ENCODE results near the gene ROCK2. TPM values are rescaled to one million over a fixed set of nuclear protein-coding genes. Genes with fewer than 3 reads are reported as not detected.

Gene ROCK2
- total RNA-seq, 1 experiment from 2014 or later = 49.4 TPM

DNA sequence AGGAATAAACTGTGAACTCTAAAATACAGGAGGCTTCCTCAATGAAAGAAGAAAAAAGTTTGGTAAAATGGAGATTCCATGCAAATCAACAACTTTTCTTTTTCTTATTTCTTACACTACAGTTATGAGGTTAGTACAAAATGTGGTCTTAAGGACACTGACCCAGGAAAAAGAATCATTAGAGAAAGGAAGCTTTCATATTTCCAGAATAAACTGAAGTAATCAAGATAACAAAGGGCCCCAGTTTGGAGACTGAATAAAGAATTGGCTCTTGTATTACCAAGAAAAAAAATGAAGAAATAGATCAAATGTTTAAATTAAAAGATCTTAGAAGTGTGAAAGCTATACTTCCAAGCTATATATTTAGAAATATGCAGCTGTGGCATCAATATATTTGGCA lies 116.8 kb downstream of the ROCK2 start:
- ChIA-PET CTCF (interaction anchor here (0.5 kb wide), 1 partner anchor 11 kb away, joined by 3 read pairs; no protein-coding TSS in a partner anchor), POLR2A (ENCODE audit: low non-redundant PET) (no interaction called here)
- TF ChIP-seq, protein P1, sequence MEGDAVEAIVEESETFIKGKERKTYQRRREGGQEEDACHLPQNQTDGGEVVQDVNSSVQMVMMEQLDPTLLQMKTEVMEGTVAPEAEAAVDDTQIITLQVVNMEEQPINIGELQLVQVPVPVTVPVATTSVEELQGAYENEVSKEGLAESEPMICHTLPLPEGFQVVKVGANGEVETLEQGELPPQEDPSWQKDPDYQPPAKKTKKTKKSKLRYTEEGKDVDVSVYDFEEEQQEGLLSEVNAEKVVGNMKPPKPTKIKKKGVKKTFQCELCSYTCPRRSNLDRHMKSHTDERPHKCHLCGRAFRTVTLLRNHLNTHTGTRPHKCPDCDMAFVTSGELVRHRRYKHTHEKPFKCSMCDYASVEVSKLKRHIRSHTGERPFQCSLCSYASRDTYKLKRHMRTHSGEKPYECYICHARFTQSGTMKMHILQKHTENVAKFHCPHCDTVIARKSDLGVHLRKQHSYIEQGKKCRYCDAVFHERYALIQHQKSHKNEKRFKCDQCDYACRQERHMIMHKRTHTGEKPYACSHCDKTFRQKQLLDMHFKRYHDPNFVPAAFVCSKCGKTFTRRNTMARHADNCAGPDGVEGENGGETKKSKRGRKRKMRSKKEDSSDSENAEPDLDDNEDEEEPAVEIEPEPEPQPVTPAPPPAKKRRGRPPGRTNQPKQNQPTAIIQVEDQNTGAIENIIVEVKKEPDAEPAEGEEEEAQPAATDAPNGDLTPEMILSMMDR (conservative IDR thresholded peaks at IDR 0.05; ENCODE audit: low read depth, low read length) = no peak
- TF ChIP-seq EZH2 (IDR thresholded peaks at IDR 0.05; ENCODE audit: borderline replicate concordance, low read depth, low read length, poor library complexity, severe bottlenecking) = no peak
- Histone ChIP-seq H3K27ac (ENCODE audit: low read depth, low read length, poor library complexity, severe bottlenecking) (no peak overlapping the region), H3K9me3 (ENCODE audit: low read depth, low read length, poor library complexity, severe bottlenecking) (no peaks in the 10 kb centered on the region), H3K4me1 (ENCODE audit: insufficient read depth, low read length, poor library complexity, severe bottlenecking) (no peaks in the 10 kb centered on the region), H3K27me3 (replicated peaks; ENCODE audit: insufficient read depth, low read depth, low read length, poor library complexity) (no peaks in the 10 kb centered on the region), H3K4me3 (ENCODE audit: low read depth, low read length, poor library complexity, severe bottlenecking) (no peak overlapping the region), H3K36me3 (ENCODE audit: insufficient read depth, low read length, poor library complexity, severe bottlenecking) (peaks cover 3% of the 10 kb centered on the region)
- no TSS peak for BruUV-seq (replicated peaks)
- DNase-seq (ENCODE audit: low spot score) = no peak
- intact Hi-C loops (cut with micrococcal nuclease; ENCODE audit: unreplicated experiment) = no loop called here

DNA sequence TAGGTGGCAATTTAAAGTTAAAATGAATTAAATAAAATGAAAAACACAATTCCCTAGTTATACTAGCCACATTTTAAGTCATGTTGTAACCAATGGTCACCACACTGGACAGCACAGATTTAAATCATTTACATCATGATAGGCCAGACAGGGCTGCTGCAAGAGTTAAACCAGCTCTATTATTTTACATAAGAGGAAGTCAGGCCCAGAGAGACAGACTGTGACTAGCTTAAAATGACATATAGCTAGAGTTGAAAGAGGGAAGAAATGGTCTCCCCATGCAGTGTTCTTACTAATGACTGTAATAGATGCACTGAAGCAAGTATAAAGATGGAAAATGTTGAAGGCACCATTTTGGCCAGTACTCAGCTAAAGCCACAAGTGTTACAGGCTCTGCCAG lies 119.5 kb downstream of the ROCK2 start:
- DNase-seq (ENCODE audit: low spot score) = no peak
- peaks cover 3% of the 10 kb centered on the region for H3K36me3 ChIP-seq (ENCODE audit: insufficient read depth, low read length, poor library complexity, severe bottlenecking)
- TF ChIP-seq EZH2 (IDR thresholded peaks at IDR 0.05; ENCODE audit: borderline replicate concordance, low read depth, low read length, poor library complexity, severe bottlenecking) = no peak
- TF ChIP-seq, protein P1 (conservative IDR thresholded peaks at IDR 0.05; ENCODE audit: low read depth, low read length) = no peak
- intact Hi-C loops (cut with micrococcal nuclease; ENCODE audit: unreplicated experiment) = no loop called here
- H3K9me3 ChIP-seq (ENCODE audit: low read depth, low read length, poor library complexity, severe bottlenecking) = no peaks in the 10 kb centered on the region
- H3K4me1 ChIP-seq (ENCODE audit: insufficient read depth, low read length, poor library complexity, severe bottlenecking) = no peaks in the 10 kb centered on the region
- CTCF ChIA-PET = interaction anchor here (0.6 kb wide), 1 partner anchor 10 kb away, joined by 3 read pairs; no protein-coding TSS in a partner anchor
- no TSS peak for BruUV-seq (replicated peaks)
- no peak overlapping the region for H3K4me3 ChIP-seq (ENCODE audit: low read depth, low read length, poor library complexity, severe bottlenecking)
- POLR2A ChIA-PET (ENCODE audit: low non-redundant PET) = no interaction called here
- H3K27me3 ChIP-seq (replicated peaks; ENCODE audit: insufficient read depth, low read depth, low read length, poor library complexity) = no peaks in the 10 kb centered on the region
- H3K27ac ChIP-seq (ENCODE audit: low read depth, low read length, poor library complexity, severe bottlenecking) = no peak overlapping the region

DNA sequence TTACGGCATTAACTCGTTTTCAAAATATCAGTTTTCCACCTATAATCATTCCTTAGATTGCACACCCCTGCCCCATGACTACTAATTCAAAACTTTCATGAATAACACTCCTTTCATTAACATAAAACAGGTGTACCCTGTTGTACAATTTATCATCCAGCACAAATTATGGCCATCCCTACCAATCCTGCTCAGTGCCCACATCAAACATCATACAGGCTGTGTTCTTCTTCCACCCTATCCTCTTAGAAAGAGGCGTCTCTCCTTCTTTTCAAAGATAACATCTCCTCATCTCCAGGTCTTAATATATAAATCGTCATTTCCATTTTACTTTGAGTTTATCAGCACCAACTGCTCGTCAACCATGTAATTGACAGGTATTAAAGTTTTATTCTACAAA lies 121.6 kb downstream of the ROCK2 start:
- BruUV-seq (replicated peaks) = no TSS peak
- intact Hi-C loops (cut with micrococcal nuclease; ENCODE audit: unreplicated experiment) = no loop called here
- DNase-seq (ENCODE audit: low spot score) = no peak

More for the DNA sequence above, 121.6 kb downstream of the ROCK2 start:
- Histone ChIP-seq H3K9me3 (ENCODE audit: low read depth, low read length, poor library complexity, severe bottlenecking) (no peaks in the 10 kb centered on the region), H3K36me3 (ENCODE audit: insufficient read depth, low read length, poor library complexity, severe bottlenecking) (peaks cover 4% of the 10 kb centered on the region), H3K27ac (ENCODE audit: low read depth, low read length, poor library complexity, severe bottlenecking) (no peak overlapping the region), H3K4me3 (ENCODE audit: low read depth, low read length, poor library complexity, severe bottlenecking) (no peak overlapping the region), H3K27me3 (replicated peaks; ENCODE audit: insufficient read depth, low read depth, low read length, poor library complexity) (no peaks in the 10 kb centered on the region), H3K4me1 (ENCODE audit: insufficient read depth, low read length, poor library complexity, severe bottlenecking) (no peaks in the 10 kb centered on the region)
- TF ChIP-seq, protein P1 (conservative IDR thresholded peaks at IDR 0.05; ENCODE audit: low read depth, low read length) = no peak
- no peak for TF ChIP-seq EZH2 (IDR thresholded peaks at IDR 0.05; ENCODE audit: borderline replicate concordance, low read depth, low read length, poor library complexity, severe bottlenecking)
- POLR2A ChIA-PET (ENCODE audit: low non-redundant PET) = no interaction called here
- CTCF ChIA-PET = no interaction called here

Data from A673 (cell line).